GM21786 (cell line): Measurements from ENCODE around the gene ADAMTS9.

Experiments used
- ATAC-seq: cut with Tn5 transposase; IDR thresholded peaks from one replicate; pipeline ENCODE4 v1.9.1; 2021; ENCODE audit not compliant: unreplicated experiment

ADAMTS9 gene

GRCh38 chr3:64687781-64688604, at the start of gene ADAMTS9:
ADAMTS9 (minus strand) TSS chr3:64688000; CDS start chr3:64687657, 343 bp downstream.
- no peak for ATAC-seq

GRCh38 chr3:64732576-64732975, 44.8 kb upstream of the ADAMTS9 start:
- ATAC-seq = no peak

- no peak for ATAC-seq
Measured at GRCh38 chr3:64730681-64731080, 42.9 kb upstream of the ADAMTS9 start.

GRCh38 chr3:64728994-64729393, 41.2 kb upstream of the ADAMTS9 start:
- no peak for ATAC-seq

- ATAC-seq = no peak
Measured at GRCh38 chr3:64728428-64728827, 40.6 kb upstream of the ADAMTS9 start.

- ATAC-seq = no peak
Measured at GRCh38 chr3:64726414-64727090, 38.8 kb upstream of the ADAMTS9 start.

- no peak for ATAC-seq
Measured at GRCh38 chr3:64718976-64719375, 31.2 kb upstream of the ADAMTS9 start.

- no peak for ATAC-seq
Measured at GRCh38 chr3:64717872-64718613, 30.2 kb upstream of the ADAMTS9 start.

- no peak for ATAC-seq
Measured at GRCh38 chr3:64717411-64717810, 29.6 kb upstream of the ADAMTS9 start.

- ATAC-seq = no peak
Measured at GRCh38 chr3:64716110-64716710, 28.4 kb upstream of the ADAMTS9 start.

- no peak for ATAC-seq
Measured at GRCh38 chr3:64715211-64715982, 27.6 kb upstream of the ADAMTS9 start.

- ATAC-seq = no peak
Measured at GRCh38 chr3:64708456-64708855, 20.7 kb upstream of the ADAMTS9 start.

- no peak for ATAC-seq
Measured at GRCh38 chr3:64705946-64706345, 18.1 kb upstream of the ADAMTS9 start.

GRCh38 chr3:64696896-64697295, 9.1 kb upstream of the ADAMTS9 start:
- no peak for ATAC-seq

GRCh38 chr3:64694114-64694513, 6.3 kb upstream of the ADAMTS9 start:
- ATAC-seq = no peak

GRCh38 chr3:64693031-64693430, 5.2 kb upstream of the ADAMTS9 start:
- ATAC-seq = no peak

- no peak for ATAC-seq
Measured at GRCh38 chr3:64691051-64691450, 3.3 kb upstream of the ADAMTS9 start.

- no peak for ATAC-seq
Measured at GRCh38 chr3:64687086-64687780, 567 bp downstream of the ADAMTS9 start.

GRCh38 chr3:64686446-64686908, 1.3 kb downstream of the ADAMTS9 start:
- no peak for ATAC-seq
